Measurements from ENCODE around the gene KCNIP1.

The KCNIP1 gene

GRCh38 chr5:170503990-170504596 is at the start of gene KCNIP1:
KCNIP1 (plus strand) TSS chr5:170504020.
- no peak for DNase-seq
- TF ChIP-seq POLR2A (IDR thresholded peaks at IDR 0.05; ENCODE audit: low read length) (no peak), GATA1 (IDR thresholded peaks at IDR 0.05; ENCODE audit: low read depth, low read length) (no peak)

GRCh38 chr5:170463426-170463825 is 40.4 kb upstream of the KCNIP1 start:
- no peak for TF ChIP-seq POLR2A (IDR thresholded peaks at IDR 0.05; ENCODE audit: low read length)
- TF ChIP-seq GATA1 (IDR thresholded peaks at IDR 0.05; ENCODE audit: low read depth, low read length): no peak
- DNase-seq: no peak

GRCh38 chr5:170464280-170465127 is 39.3 kb upstream of the KCNIP1 start:
- no peak for TF ChIP-seq GATA1 (IDR thresholded peaks at IDR 0.05; ENCODE audit: low read depth, low read length)
- TF ChIP-seq POLR2A (IDR thresholded peaks at IDR 0.05; ENCODE audit: low read length): no peak
- no peak for DNase-seq

GRCh38 chr5:170466553-170466952 is 37.3 kb upstream of the KCNIP1 start:
- no peak for DNase-seq
- no peak for TF ChIP-seq GATA1 (IDR thresholded peaks at IDR 0.05; ENCODE audit: low read depth, low read length)
- no peak for TF ChIP-seq POLR2A (IDR thresholded peaks at IDR 0.05; ENCODE audit: low read length)

GRCh38 chr5:170466988-170467707 is 36.7 kb upstream of the KCNIP1 start:
- no peak for DNase-seq
- TF ChIP-seq POLR2A (IDR thresholded peaks at IDR 0.05; ENCODE audit: low read length) (no peak), GATA1 (IDR thresholded peaks at IDR 0.05; ENCODE audit: low read depth, low read length) (no peak)

GRCh38 chr5:170468633-170469285 is 35.1 kb upstream of the KCNIP1 start:
- DNase-seq: no peak
- TF ChIP-seq POLR2A (IDR thresholded peaks at IDR 0.05; ENCODE audit: low read length): no peak
- TF ChIP-seq GATA1 (IDR thresholded peaks at IDR 0.05; ENCODE audit: low read depth, low read length): no peak

GRCh38 chr5:170469414-170469813 is 34.4 kb upstream of the KCNIP1 start:
- no peak for DNase-seq
- TF ChIP-seq POLR2A (IDR thresholded peaks at IDR 0.05; ENCODE audit: low read length): no peak
- TF ChIP-seq GATA1 (IDR thresholded peaks at IDR 0.05; ENCODE audit: low read depth, low read length): no peak

GRCh38 chr5:170470275-170470674 is 33.5 kb upstream of the KCNIP1 start:
- DNase-seq: no peak
- TF ChIP-seq GATA1 (IDR thresholded peaks at IDR 0.05; ENCODE audit: low read depth, low read length) (no peak), POLR2A (IDR thresholded peaks at IDR 0.05; ENCODE audit: low read length) (no peak)

GRCh38 chr5:170470808-170471404 is 32.9 kb upstream of the KCNIP1 start:
- DNase-seq: no peak
- TF ChIP-seq GATA1 (IDR thresholded peaks at IDR 0.05; ENCODE audit: low read depth, low read length) (no peak), POLR2A (IDR thresholded peaks at IDR 0.05; ENCODE audit: low read length) (no peak)

GRCh38 chr5:170471551-170472178 is 32.2 kb upstream of the KCNIP1 start:
- DNase-seq: no peak
- TF ChIP-seq GATA1 (IDR thresholded peaks at IDR 0.05; ENCODE audit: low read depth, low read length) (no peak), POLR2A (IDR thresholded peaks at IDR 0.05; ENCODE audit: low read length) (no peak)

- TF ChIP-seq POLR2A (IDR thresholded peaks at IDR 0.05; ENCODE audit: low read length): no peak
- TF ChIP-seq GATA1 (IDR thresholded peaks at IDR 0.05; ENCODE audit: low read depth, low read length): no peak
- DNase-seq: no peak
Observed at GRCh38 chr5:170473642-170474041, 30.2 kb upstream of the KCNIP1 start.

- no peak for DNase-seq
- TF ChIP-seq GATA1 (IDR thresholded peaks at IDR 0.05; ENCODE audit: low read depth, low read length) (no peak), POLR2A (IDR thresholded peaks at IDR 0.05; ENCODE audit: low read length) (no peak)
Observed at GRCh38 chr5:170474489-170475274, 29.1 kb upstream of the KCNIP1 start.

Measured in erythroblast (primary cell).